K562 (cell line): Measurements from ENCODE around the gene SLC2A14. TPM values are rescaled to one million over a fixed set of nuclear protein-coding genes. Genes with fewer than 3 reads are reported as not detected.

Experiments used
- ATAC-seq: fragments of 200-7000 bp; cut with Tn5 transposase; 3 replicates; pipeline ENCODE4 v1.9.1; 2020; ENCODE audit warnings: moderate library complexity
- BruUV-seq: library from RNA; stranded (reverse); fragments of 400-500 nt; replicated peaks from 2 replicates; lab custom pipeline; 2021; lab: Mats Ljungman, UMichigan
- CTCF ChIA-PET: fragments of 300-600 bp; formaldehyde crosslinking; extraction: SDS; loops from one replicate; lab custom pipeline; 2021; ENCODE audit warnings: low intra/inter-chr PET ratio; lab: Yijun Ruan, JAX
- POLR2A ChIA-PET: fragments of 300-600, 350-650 bp; sonication (Branson Sonifier 250); formaldehyde crosslinking; extraction: SDS; loops from one replicate; lab custom pipeline; 2021; ENCODE audit warnings: antibody characterized with exemption, inconsistent platforms; lab: Yijun Ruan, JAX
- DNase-seq, 4 experiments: peaks; one replicate each; pipeline versions ENCODE4 v3.0.0 to v3.0.0-alpha.2; 2011 to 2018; ENCODE audit warnings: low spot score in 3 of 4, mixed read lengths in 3 of 4; ENCODE audit errors: extremely low read depth in 1 of 4
- FAIRE-seq: peaks from 2 replicates; lab custom pipeline; 2011; peaks lifted over from hg19 to GRCh38; lab: Jason Lieb, UNC
- H2AFZ ChIP-seq: 2 replicates; pipeline ENCODE4 v1.6.0; 2011; ENCODE audit warnings: low read depth, low read length, control low read depth, inconsistent platforms
- H3K27ac ChIP-seq: fragments of 200-600 bp; 3 replicates; pipeline ENCODE4 v1.8.0; 2011; ENCODE audit warnings: low read depth, mild to moderate bottlenecking, control low read depth, inconsistent platforms, low read length, moderate library complexity, mixed read lengths; ENCODE audit errors: extremely low read depth
- H3K27me3 ChIP-seq, 2 experiments: fragments of 300-600 bp in 1 of 2; 2 replicates in 1 of 2; 3 replicates in 1 of 2; pipeline versions ENCODE4 v1.6.0 to v1.8.0; 2011; ENCODE audit warnings: inconsistent platforms in 2 of 2, low read length in 2 of 2, mild to moderate bottlenecking in 1 of 2, mixed read lengths in 1 of 2, moderate library complexity in 1 of 2; ENCODE audit not compliant: control insufficient read depth in 2 of 2, insufficient read depth in 2 of 2
- H3K36me3 ChIP-seq: fragments of 300-600 bp; 3 replicates; pipeline ENCODE4 v1.8.0; 2011; ENCODE audit warnings: mild to moderate bottlenecking, low read length, inconsistent platforms; ENCODE audit not compliant: control insufficient read depth, insufficient read depth
- H3K4me1 ChIP-seq, 2 experiments: fragments of 200-600 bp in 1 of 2; replicated peaks in 1 of 2; 2 replicates in 1 of 2; 3 replicates in 1 of 2; pipeline versions ENCODE4 v1.5.1 to v1.8.0; 2011; ENCODE audit warnings: inconsistent platforms in 2 of 2, low read length in 2 of 2, mild to moderate bottlenecking in 1 of 2, mixed read lengths in 1 of 2, moderate library complexity in 1 of 2; ENCODE audit not compliant: control insufficient read depth in 2 of 2, insufficient read depth in 2 of 2
- H3K4me2 ChIP-seq: 2 replicates; pipeline ENCODE4 v1.6.1; 2011; ENCODE audit warnings: low read length, control low read depth, inconsistent platforms, mixed read lengths; ENCODE audit not compliant: insufficient read depth
- H3K4me3 ChIP-seq: fragments of 200-600 bp; sonication (generic), shearing (Covaris generic); 2 replicates; pipeline ENCODE4 v1.5.1; 2016; ENCODE audit warnings: control low read depth, inconsistent platforms
- H3K79me2 ChIP-seq: fragments of 200-600 bp; 3 replicates; pipeline ENCODE4 v1.8.0; 2011; ENCODE audit warnings: low read length, inconsistent platforms; ENCODE audit not compliant: control insufficient read depth, insufficient read depth
- H3K9ac ChIP-seq, 2 experiments: 2 replicates each; pipeline versions ENCODE4 v1.6.0 to v1.6.1; 2011; ENCODE audit warnings: low read depth in 2 of 2, low read length in 2 of 2, control low read depth in 1 of 2, inconsistent platforms in 1 of 2, mild to moderate bottlenecking in 1 of 2, mixed read lengths in 1 of 2; ENCODE audit not compliant: insufficient read depth in 1 of 2
- H3K9me1 ChIP-seq: one replicate; pipeline ENCODE4 v1.6.0; 2011; ENCODE audit warnings: inconsistent platforms, mild to moderate bottlenecking, low read length, moderate library complexity; ENCODE audit not compliant: control insufficient read depth, insufficient read depth
- H3K9me3 ChIP-seq: replicated peaks from 2 replicates; pipeline ENCODE4 v1.5.1; 2011; ENCODE audit warnings: low read depth, low read length, inconsistent platforms; ENCODE audit not compliant: control insufficient read depth, insufficient read depth
- H4K20me1 ChIP-seq: replicated peaks from 2 replicates; pipeline ENCODE4 v1.6.1; 2011; ENCODE audit warnings: low read length, inconsistent platforms, mixed read lengths; ENCODE audit not compliant: control insufficient read depth, insufficient read depth
- BRD9 ChIP-seq: fragments of 450-650 bp; IDR thresholded peaks from 2 replicates; pipeline ENCODE4 v1.6.1; 2018; ENCODE audit warnings: low read depth; ENCODE audit not compliant: partially characterized antibody
- FOXA1 ChIP-seq: fragments of 450-650 bp; IDR thresholded peaks from 2 replicates; pipeline ENCODE4 v1.6.1; 2016; ENCODE audit warnings: mild to moderate bottlenecking, borderline replicate concordance
- MXD1 ChIP-seq: fragments of 250-450 bp; sonication (Bioruptor Pico); IDR thresholded peaks from 2 replicates; pipeline ENCODE4 v1.8.0; 2021; ENCODE audit warnings: borderline replicate concordance, mild to moderate bottlenecking, moderate library complexity; ENCODE audit not compliant: poor library complexity, severe bottlenecking
- PML ChIP-seq: IDR thresholded peaks from 2 replicates; pipeline ENCODE4 v1.6.1; 2012; ENCODE audit warnings: low read length, inconsistent platforms
- POLR2AphosphoS2 ChIP-seq: IDR thresholded peaks from 2 replicates; pipeline ENCODE4 v1.6.1; 2012; ENCODE audit warnings: low read length, improper control_type of control experiment
- PRPF4 ChIP-seq: fragments of 200-400 bp; formaldehyde crosslinking; IDR thresholded peaks from one replicate; pipeline ENCODE4 v1.6.1; 2017; ENCODE audit warnings: low read length, low read depth, mild to moderate bottlenecking; ENCODE audit not compliant: insufficient read depth, poor library complexity, severe bottlenecking
- PTTG1 ChIP-seq: fragments of 450-650 bp; IDR thresholded peaks from 2 replicates; pipeline ENCODE4 v1.6.1; 2016; ENCODE audit warnings: low read depth, mild to moderate bottlenecking, missing genetic modification characterization, missing compliant biosample characterization
- TAL1 ChIP-seq: fragments of 450-650 bp; IDR thresholded peaks from 2 replicates; pipeline ENCODE4 v1.6.1; 2016; ENCODE audit warnings: mild to moderate bottlenecking
- TSHZ1 ChIP-seq: fragments of 250-450 bp; sonication (Bioruptor Pico); IDR thresholded peaks from 2 replicates; pipeline ENCODE4 v1.4.0; 2020; ENCODE audit warnings: mild to moderate bottlenecking, moderate library complexity
- ZNF121 ChIP-seq: sonication (generic); formaldehyde crosslinking; conservative IDR thresholded peaks from 2 replicates; pipeline ENCODE4 v1.8.0; 2022; ENCODE audit warnings: missing genetic modification reagents
- ZNF239 ChIP-seq: fragments of 250-450 bp; sonication (Bioruptor Pico); IDR thresholded peaks from 2 replicates; pipeline ENCODE4 v1.4.0; 2020; ENCODE audit warnings: mild to moderate bottlenecking
- ZNF263 ChIP-seq: sonication (generic); formaldehyde crosslinking; IDR thresholded peaks from 2 replicates; pipeline ENCODE4 v1.8.0; 2022; ENCODE audit warnings: mild to moderate bottlenecking, missing genetic modification reagents, borderline replicate concordance
- ZNF274 ChIP-seq: IDR thresholded peaks from 2 replicates; pipeline ENCODE4 v1.6.1; 2011; ENCODE audit warnings: low read depth, mild to moderate bottlenecking, low read length, moderate library complexity, borderline replicate concordance
- WGBS: fragments of 100-300 bp; shearing (Covaris generic); methylation state at CpG from one replicate; pipeline ENCODE4 v1.1.6; 2016; ENCODE audit warnings: low coverage, mixed read lengths; ENCODE audit not compliant: insufficient coverage; ENCODE audit errors: missing lambda C conversion rate; 5-methylcytosine and 5-hydroxymethylcytosine counted together
- in situ Hi-C: fragments of 300-500 bp; cut with MboI; formaldehyde crosslinking; loops from 4 replicates; pipeline ENCODE4 v1.15.0; 2018; ENCODE audit warnings: inconsistent platforms, mixed read lengths
- intact Hi-C: fragments of 100-400 bp; cut with micrococcal nuclease; formaldehyde crosslinking; loops from 2 replicates; pipeline ENCODE4 v1.14.2; 2022
- polyA plus RNA-seq, 8 experiments: library from polyadenylated mRNA; depleted of rRNA in 4 of 8; stranded (reverse) in 5 of 8; unstranded in 3 of 8; fragments of >200 nt; fragmentation: Nextera tagmentation in 2 of 8; fragmentation: Illumina TruSeq in 1 of 8; extraction: Ambion mirVana in 2 of 8; extraction: Trizol in 1 of 8; gene quantifications; 2 replicates each; pipeline versions ENCODE4 v1.2.1 to v1.2.3, GENCODE V29; 2011 to 2014; ENCODE audit warnings: inconsistent platforms in 1 of 8, missing spikeins in 1 of 8
- total RNA-seq, 7 experiments: library from RNA; depleted of rRNA in 6 of 7; stranded (reverse); fragments of >200 nt in 6 of 7; fragmentation: Illumina TruSeq in 2 of 7; extraction: Trizol in 2 of 7; gene quantifications; 2 replicates each; pipeline versions ENCODE4 v1.2.1 to v1.2.3, GENCODE V29; 2011 to 2021; ENCODE audit warnings: low replicate concordance in 1 of 7
- TF ChIP-seq, protein P1 (sequence below): fragments of 450-650 bp; IDR thresholded peaks from 2 replicates; pipeline ENCODE4 v1.7.1; 2018; ENCODE audit warnings: mild to moderate bottlenecking, low read depth; ENCODE audit not compliant: partially characterized antibody

SLC2A14 gene
- total and polyA plus RNA-seq, 9 of the 15 experiments (the other 6 are each of a cell fraction or from before 2014, with no cell fraction given), result 0.13 to 8.9 (median 4.8) TPM; not detected in 1

DNA sequence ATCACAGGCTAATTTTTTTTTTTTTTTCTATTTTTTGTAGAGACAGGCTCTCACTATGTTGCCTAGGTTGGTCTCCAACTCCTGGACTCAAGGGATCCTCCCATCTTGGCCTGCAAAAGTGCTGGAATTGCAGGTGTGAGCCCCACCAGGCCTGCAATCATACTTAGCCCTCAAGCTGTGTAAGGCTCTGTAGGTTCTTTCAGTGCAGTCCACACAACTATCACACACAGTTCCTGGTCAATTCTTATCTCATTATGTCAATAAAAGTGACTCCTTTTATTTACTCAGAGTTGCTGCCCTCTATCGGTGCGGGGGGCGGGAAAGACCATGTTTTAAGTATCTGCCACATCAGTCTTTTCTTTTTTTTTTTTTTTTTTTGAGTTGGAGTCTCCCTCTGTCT is 34.3 kb upstream of the SLC2A14 start:
- peak; percentile 38 to 74 (median 63) for DNase-seq
- ChIA-PET CTCF (interaction anchor here (1.1 kb wide), 1 partner anchor 47 kb away, joined by 5 read pairs; no protein-coding TSS in a partner anchor), POLR2A (interaction anchor here (2.4 to 2.8 kb wide), 2 partner anchors 12 to 16 kb away, joined by 7 to 16 read pairs; no protein-coding TSS in a partner anchor)
- Histone ChIP-seq H3K27ac (no peak overlapping the region), H2AFZ (peak overlapping the region; percentile 72), H3K4me2 (no peak overlapping the region), H3K36me3 (no peaks in the 10 kb centered on the region), H3K4me3 (no peak overlapping the region), H4K20me1 (no peaks in the 10 kb centered on the region), H3K9me1 (no peaks in the 10 kb centered on the region), H3K9me3 (no peaks in the 10 kb centered on the region), H3K79me2 (no peaks in the 10 kb centered on the region), H3K4me1 (peaks cover 3 to 6% of the 10 kb centered on the region in 2 experiments; a peak in 3 of 5 replicates), H3K9ac (no peak overlapping the region), H3K27me3 (no peaks in the 10 kb centered on the region)
- intact Hi-C loops (loop anchor here (2.0 to 5.0 kb wide), 2 partner anchors 46 to 110 kb away; no protein-coding TSS in a partner anchor), in situ Hi-C loops (loop anchor here (5.0 kb wide), 1 partner anchor 55 kb away; no protein-coding TSS in a partner anchor)
- peak; percentile 92 for ATAC-seq
- FAIRE-seq, result peak; percentile 77
- no TSS peak for BruUV-seq
- WGBS, result 0% methylated on average over 3 of the region's 3 CpGs
- TF ChIP-seq TSHZ1 (CRISPR knock-in tag) (no peak), MXD1 (CRISPR knock-in tag) (no peak), ZNF263 (no peak), PRPF4 (no peak), ZNF121 (CRISPR knock-in tag) (no peak), BRD9 (no peak), PML (no peak), ZNF239 (CRISPR knock-in tag) (no peak), ZNF274 (no peak), PTTG1 (no peak), POLR2AphosphoS2 (no peak), TAL1 (no peak), FOXA1 (peak; percentile 90)
- TF ChIP-seq, protein P1, sequence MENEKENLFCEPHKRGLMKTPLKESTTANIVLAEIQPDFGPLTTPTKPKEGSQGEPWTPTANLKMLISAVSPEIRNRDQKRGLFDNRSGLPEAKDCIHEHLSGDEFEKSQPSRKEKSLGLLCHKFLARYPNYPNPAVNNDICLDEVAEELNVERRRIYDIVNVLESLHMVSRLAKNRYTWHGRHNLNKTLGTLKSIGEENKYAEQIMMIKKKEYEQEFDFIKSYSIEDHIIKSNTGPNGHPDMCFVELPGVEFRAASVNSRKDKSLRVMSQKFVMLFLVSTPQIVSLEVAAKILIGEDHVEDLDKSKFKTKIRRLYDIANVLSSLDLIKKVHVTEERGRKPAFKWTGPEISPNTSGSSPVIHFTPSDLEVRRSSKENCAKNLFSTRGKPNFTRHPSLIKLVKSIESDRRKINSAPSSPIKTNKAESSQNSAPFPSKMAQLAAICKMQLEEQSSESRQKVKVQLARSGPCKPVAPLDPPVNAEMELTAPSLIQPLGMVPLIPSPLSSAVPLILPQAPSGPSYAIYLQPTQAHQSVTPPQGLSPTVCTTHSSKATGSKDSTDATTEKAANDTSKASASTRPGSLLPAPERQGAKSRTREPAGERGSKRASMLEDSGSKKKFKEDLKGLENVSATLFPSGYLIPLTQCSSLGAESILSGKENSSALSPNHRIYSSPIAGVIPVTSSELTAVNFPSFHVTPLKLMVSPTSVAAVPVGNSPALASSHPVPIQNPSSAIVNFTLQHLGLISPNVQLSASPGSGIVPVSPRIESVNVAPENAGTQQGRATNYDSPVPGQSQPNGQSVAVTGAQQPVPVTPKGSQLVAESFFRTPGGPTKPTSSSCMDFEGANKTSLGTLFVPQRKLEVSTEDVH, result no peak
